Gastrocnemius medialis (tissue), 4 donors: ENCODE results near the gene PEX5L. TPM values are rescaled to one million over a fixed set of nuclear protein-coding genes. Genes with fewer than 3 reads are reported as not detected.
"Not testable (repeated sequence)": the region's sequence is repeated elsewhere in the genome, so short reads cannot be mapped to it uniquely, and the experiment has no call there.

Source experiments
- ATAC-seq, 2 donors: fragments of 150-250 bp; one replicate each; pipeline ENCODE4 v1.9.1; 2016
- DNase-seq, 2 donors: peaks; one replicate each; pipeline ENCODE4 v3.0.0-alpha.2; 2019
- H3K27ac ChIP-seq, 4 donors: fragments of 200-600 bp; sonication (generic); 1 replicate in 1 of 4; 2 replicates in 3 of 4; pipeline ENCODE4 v1.5.1; 2016 to 2018; ENCODE audit warnings: mild to moderate bottlenecking in 2 of 4, moderate library complexity in 1 of 4
- H3K27me3 ChIP-seq, 3 donors: fragments of 200-600 bp; sonication (generic) in 2 of 3; 1 replicate in 1 of 3; 2 replicates in 2 of 3; pipeline versions ENCODE4 v1.5.1 to v1.6.0; 2016 to 2019; ENCODE audit warnings: mild to moderate bottlenecking in 1 of 3, moderate library complexity in 1 of 3
- H3K36me3 ChIP-seq, 2 donors: fragments of 200-600 bp; sonication (generic) in 1 of 2; one replicate each; pipeline ENCODE4 v1.5.1; 2017 to 2018
- H3K4me1 ChIP-seq, 2 donors: fragments of 200-600 bp; sonication (generic) in 1 of 2; one replicate each; pipeline ENCODE4 v1.5.1; 2016 to 2017; ENCODE audit warnings: mild to moderate bottlenecking in 2 of 2
- H3K4me3 ChIP-seq, 4 donors: fragments of 200-600 bp; sonication (generic) in 3 of 4; 1 replicate in 1 of 4; 2 replicates in 3 of 4; pipeline ENCODE4 v1.5.1; 2016 to 2019; ENCODE audit warnings: mild to moderate bottlenecking in 2 of 4
- H3K9me3 ChIP-seq, 3 donors: fragments of 200-600 bp; sonication (generic) in 2 of 3; 1 replicate in 1 of 3; 2 replicates in 2 of 3; pipeline ENCODE4 v1.5.1; 2016 to 2019
- POLR2A ChIP-seq, 2 donors: fragments of 450-650 bp; IDR thresholded peaks; one replicate each; pipeline ENCODE4 v1.6.1; 2017; ENCODE audit warnings: antibody characterized with exemption in 2 of 2, mild to moderate bottlenecking in 2 of 2, moderate library complexity in 2 of 2
- in situ Hi-C, 4 donors: fragments of 200-750 bp; cut with MboI; loops; one replicate each; pipeline versions ENCODE4 v1.15.0 to v1.8.0; 2017; ENCODE audit warnings: low sequenced_read_pairs in 4 of 4
- intact Hi-C: fragments of 100-400 bp; cut with DNase I; formaldehyde crosslinking; loops from one replicate; pipeline ENCODE4 v1.15.1; 2023; ENCODE audit warnings: low total_unique reads
- total RNA-seq, 4 donors: library from RNA; depleted of rRNA; stranded (reverse); fragments of >200 nt; gene quantifications; one replicate each; pipeline versions ENCODE4 v1.1.0 to v1.2.3, GENCODE V29; 2016
- TF ChIP-seq, protein P1 (sequence below), 5 experiments: fragments of 450-650 bp in 3 of 5; fragments of 200-600 bp in 2 of 5; sonication (generic) in 2 of 5; IDR thresholded peaks in 4 of 5; conservative IDR thresholded peaks in 1 of 5; 1 replicate in 4 of 5; 2 replicates in 1 of 5; pipeline ENCODE4 v1.5.1; 2016 to 2019; ENCODE audit warnings: antibody characterized with exemption in 5 of 5, mild to moderate bottlenecking in 3 of 5, moderate library complexity in 3 of 5

Gene PEX5L
- total RNA-seq, 4 donors from 2014 or later = 0.16 TPM; not detected in 3

DNA sequence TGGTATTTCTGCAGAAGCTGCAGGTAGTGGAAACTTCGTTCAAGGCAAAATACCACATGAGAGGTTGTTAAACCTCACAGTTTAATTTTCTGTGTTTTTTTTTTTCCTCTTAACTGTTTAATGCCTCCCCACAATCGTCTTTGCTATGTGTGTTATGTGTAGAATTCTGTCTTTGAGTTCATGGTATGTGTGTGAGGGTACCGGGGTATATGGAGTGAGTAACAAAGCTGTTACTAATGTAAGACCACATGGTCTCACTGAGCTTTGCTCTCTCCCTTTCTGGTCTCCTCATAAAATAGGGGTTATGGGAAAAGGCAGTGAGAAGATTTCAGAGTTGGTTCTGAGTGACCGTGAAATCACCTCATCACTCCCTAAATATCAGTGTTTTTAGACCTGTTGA is 240.3 kb downstream of the PEX5L start:
- Histone ChIP-seq H3K4me1 (peaks cover 0 to 3% of the 10 kb centered on the region in 2 donors), H3K4me3 (no peak overlapping the region), H3K27ac (no peak overlapping the region), H3K9me3 (no peaks in the 10 kb centered on the region), H3K27me3 (no peaks in the 10 kb centered on the region), H3K36me3 (no peaks in the 10 kb centered on the region)
- intact Hi-C loops = no loop called here
- ATAC-seq (no peak), DNase-seq (no peak)
- in situ Hi-C loops = no loop called here
- TF ChIP-seq, protein P1, sequence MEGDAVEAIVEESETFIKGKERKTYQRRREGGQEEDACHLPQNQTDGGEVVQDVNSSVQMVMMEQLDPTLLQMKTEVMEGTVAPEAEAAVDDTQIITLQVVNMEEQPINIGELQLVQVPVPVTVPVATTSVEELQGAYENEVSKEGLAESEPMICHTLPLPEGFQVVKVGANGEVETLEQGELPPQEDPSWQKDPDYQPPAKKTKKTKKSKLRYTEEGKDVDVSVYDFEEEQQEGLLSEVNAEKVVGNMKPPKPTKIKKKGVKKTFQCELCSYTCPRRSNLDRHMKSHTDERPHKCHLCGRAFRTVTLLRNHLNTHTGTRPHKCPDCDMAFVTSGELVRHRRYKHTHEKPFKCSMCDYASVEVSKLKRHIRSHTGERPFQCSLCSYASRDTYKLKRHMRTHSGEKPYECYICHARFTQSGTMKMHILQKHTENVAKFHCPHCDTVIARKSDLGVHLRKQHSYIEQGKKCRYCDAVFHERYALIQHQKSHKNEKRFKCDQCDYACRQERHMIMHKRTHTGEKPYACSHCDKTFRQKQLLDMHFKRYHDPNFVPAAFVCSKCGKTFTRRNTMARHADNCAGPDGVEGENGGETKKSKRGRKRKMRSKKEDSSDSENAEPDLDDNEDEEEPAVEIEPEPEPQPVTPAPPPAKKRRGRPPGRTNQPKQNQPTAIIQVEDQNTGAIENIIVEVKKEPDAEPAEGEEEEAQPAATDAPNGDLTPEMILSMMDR (IDR thresholded peaks at IDR 0.05 in 4 of 5, conservative IDR thresholded peaks at IDR 0.05 in 1 of 5) = no peak
- no peak for TF ChIP-seq POLR2A (IDR thresholded peaks at IDR 0.05)

DNA sequence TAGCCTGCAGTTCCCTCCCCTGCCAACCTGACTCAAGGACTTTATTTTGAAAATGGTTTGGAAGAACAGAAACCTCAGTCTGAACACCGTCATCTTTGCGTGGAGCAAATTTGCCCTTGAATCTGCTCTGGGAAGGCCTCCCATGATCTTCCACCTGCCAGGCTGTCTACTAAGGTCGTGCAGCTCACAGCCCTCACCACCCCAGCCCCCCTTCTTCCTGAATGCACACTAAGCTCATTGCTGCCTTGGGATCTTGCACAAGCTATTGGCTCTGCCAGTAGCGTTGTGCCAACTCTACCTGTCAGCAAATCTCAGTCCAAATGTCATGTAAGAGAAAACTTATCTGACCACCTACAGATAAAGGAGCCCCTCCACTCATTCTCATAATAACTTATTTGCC is 242.4 kb downstream of the PEX5L start:
- Histone ChIP-seq H3K9me3 (no peaks in the 10 kb centered on the region), H3K36me3 (no peaks in the 10 kb centered on the region), H3K4me3 (no peak overlapping the region), H3K27ac (no peak overlapping the region), H3K27me3 (no peaks in the 10 kb centered on the region), H3K4me1 (peaks cover 0 to 5% of the 10 kb centered on the region in 2 donors)
- in situ Hi-C loops (no loop called here), intact Hi-C loops (no loop called here)
- TF ChIP-seq POLR2A (IDR thresholded peaks at IDR 0.05) = no peak
- TF ChIP-seq, protein P1 (IDR thresholded peaks at IDR 0.05 in 4 of 5, conservative IDR thresholded peaks at IDR 0.05 in 1 of 5) = no peak
- DNase-seq (peak in 1 of 2 donors; percentile 30), ATAC-seq (peak; percentile 40 to 70)

DNA sequence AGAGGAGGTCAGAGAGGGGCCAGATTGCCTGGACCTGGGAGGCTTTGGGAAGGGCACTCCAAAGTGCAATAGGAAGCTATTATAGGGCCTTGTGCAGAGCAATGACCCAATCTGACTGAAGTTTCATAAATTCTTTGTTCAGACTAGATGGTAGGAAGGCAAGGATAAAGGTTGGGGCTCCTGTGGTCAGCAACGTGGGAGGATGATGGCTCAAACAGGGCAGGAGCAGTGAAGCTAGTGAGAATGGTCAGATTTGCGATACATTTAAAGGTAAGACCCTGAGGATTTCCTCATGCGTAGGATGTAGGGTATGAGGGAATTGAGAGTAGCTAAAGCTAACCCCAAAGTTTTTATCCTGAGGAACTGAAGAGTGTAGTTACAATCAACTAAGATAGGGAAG is 244.9 kb downstream of the PEX5L start:
- peaks cover 0 to 22% of the 10 kb centered on the region in 2 donors for H3K36me3 ChIP-seq
- ATAC-seq = no peak
- DNase-seq = no peak
- H3K27ac ChIP-seq = no peak overlapping the region
- intact Hi-C loops (no loop called here), in situ Hi-C loops (no loop called here)
- H3K4me3 ChIP-seq = no peak overlapping the region
- H3K9me3 ChIP-seq = no peaks in the 10 kb centered on the region
- TF ChIP-seq POLR2A (IDR thresholded peaks at IDR 0.05) = no peak
- TF ChIP-seq, protein P1 (IDR thresholded peaks at IDR 0.05 in 4 of 5, conservative IDR thresholded peaks at IDR 0.05 in 1 of 5) = no peak
- no peaks in the 10 kb centered on the region for H3K27me3 ChIP-seq
- H3K4me1 ChIP-seq = peaks cover 0 to 5% of the 10 kb centered on the region in 2 donors

DNA sequence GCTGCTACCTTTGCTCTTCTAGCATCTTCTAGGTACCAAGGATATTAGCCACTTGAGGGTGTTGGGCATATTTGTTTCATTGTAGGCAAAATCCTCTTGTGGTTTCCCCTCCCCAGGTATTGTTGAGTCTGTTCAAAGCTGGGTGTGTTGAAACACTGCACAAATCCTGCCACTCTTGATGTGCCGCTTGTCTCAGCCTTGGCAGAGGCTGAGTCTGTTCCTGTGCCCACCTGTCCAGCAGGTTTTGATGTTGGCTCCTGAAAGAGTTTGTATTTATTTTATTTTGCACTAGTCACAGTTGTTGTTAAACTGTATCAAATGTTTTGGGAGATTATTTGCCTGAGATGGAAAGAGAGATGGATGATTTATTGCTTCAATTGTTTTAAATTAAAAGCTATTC is 247.7 kb downstream of the PEX5L start:
- DNase-seq = no peak
- H3K27me3 ChIP-seq = no peaks in the 10 kb centered on the region
- H3K4me3 ChIP-seq = no peak overlapping the region
- intact Hi-C loops = no loop called here
- peaks cover 0 to 45% of the 10 kb centered on the region in 2 donors for H3K36me3 ChIP-seq
- ATAC-seq = no peak
- TF ChIP-seq, protein P1 (IDR thresholded peaks at IDR 0.05 in 4 of 5, conservative IDR thresholded peaks at IDR 0.05 in 1 of 5) = no peak
- TF ChIP-seq POLR2A (IDR thresholded peaks at IDR 0.05) = no peak
- no peaks in the 10 kb centered on the region for H3K9me3 ChIP-seq
- H3K27ac ChIP-seq = no peak overlapping the region
- in situ Hi-C loops = no loop called here
- H3K4me1 ChIP-seq = peaks cover 0 to 5% of the 10 kb centered on the region in 2 donors

DNA sequence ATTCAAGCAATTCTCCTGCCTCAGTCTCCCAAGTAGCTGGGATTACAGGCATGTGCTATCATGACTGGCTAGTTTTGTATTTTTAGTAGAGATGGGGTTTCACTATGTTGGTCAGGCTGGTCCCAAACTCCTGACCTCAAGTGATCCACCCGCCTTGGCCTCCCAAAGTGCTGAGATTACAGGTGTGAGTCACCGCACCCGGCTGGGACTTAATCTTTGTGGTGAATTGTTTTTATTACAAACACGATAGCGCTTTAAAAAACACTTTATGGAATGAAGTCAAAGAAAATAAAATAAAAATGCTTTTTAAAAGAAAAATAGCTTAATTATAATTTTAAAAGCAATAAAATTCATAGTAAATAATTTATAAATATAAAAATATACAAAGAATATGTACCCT is 253.9 kb downstream of the PEX5L start:
- H3K27me3 ChIP-seq, H3K27ac ChIP-seq, ATAC-seq, H3K9me3 ChIP-seq, H3K4me1 ChIP-seq, H3K4me3 ChIP-seq, in situ Hi-C loops, DNase-seq, intact Hi-C loops: not testable (repeated sequence)
- peaks cover 3 to 71% of the 10 kb centered on the region in 2 donors for H3K36me3 ChIP-seq
